HCT116 (cell line): ENCODE results near the gene COQ10A. TPM values are rescaled to one million over a fixed set of nuclear protein-coding genes. Genes with fewer than 3 reads are reported as not detected.

Experiments used
- ATAC-seq: fragments of 200-7000 bp; cut with Tn5 transposase; 2 replicates; pipeline ENCODE4 v1.9.1; 2020; ENCODE audit warnings: mild to moderate bottlenecking, moderate library complexity
- BruUV-seq: library from RNA; stranded (reverse); fragments of 400-500 nt; replicated peaks from 2 replicates; lab custom pipeline; 2021; lab: Mats Ljungman, UMichigan
- CTCF ChIA-PET: fragments of 300-600 bp; sonication (Branson Sonifier 250); formaldehyde crosslinking; loops from one replicate; lab custom pipeline; 2021; ENCODE audit warnings: antibody characterized with exemption; lab: Charles Lee
- POLR2A ChIA-PET: fragments of 300-600, 350-600 bp; sonication (Branson Sonifier 250); formaldehyde crosslinking; loops from one replicate; lab custom pipeline; 2021; ENCODE audit warnings: antibody characterized with exemption; lab: Charles Lee
- RAD21 ChIA-PET, 2 experiments: fragments of 300-600 bp; sonication (Branson Sonifier 250); formaldehyde crosslinking; loops; one replicate each; lab custom pipeline; 2023; ENCODE audit warnings: low total read pairs in 2 of 2; ENCODE audit not compliant: uncharacterized antibody in 2 of 2, unreplicated experiment in 2 of 2, low non-redundant PET in 1 of 2; lab: Charles Lee
- DNase-seq: peaks from one replicate; pipeline ENCODE4 v3.0.0-alpha.2; 2010; ENCODE audit warnings: low read depth, low spot score
- H2AFZ ChIP-seq: fragments of 200-600 bp; shearing (Covaris generic), sonication (generic); 2 replicates; pipeline ENCODE4 v1.6.1; 2017; ENCODE audit warnings: low read depth, mixed run types, mixed read lengths, antibody characterized with exemption, low read length; ENCODE audit not compliant: poor library complexity, severe bottlenecking
- H3K27ac ChIP-seq: 2 replicates; pipeline ENCODE4 v1.5.1; 2012; ENCODE audit warnings: low read depth, low read length
- H3K27me3 ChIP-seq: fragments of 200-600 bp; sonication (generic); 2 replicates; pipeline ENCODE4 v1.6.1; 2016; ENCODE audit warnings: mixed run types, low read length, mixed read lengths; ENCODE audit not compliant: insufficient read depth
- H3K36me3 ChIP-seq, 2 experiments: fragments of 200-500 bp in 1 of 2; fragments of 200-600 bp in 1 of 2; sonication (Bioruptor generic) in 1 of 2; sonication (generic) in 1 of 2; 2 replicates each; pipeline versions ENCODE4 v1.5.1 to v1.6.1; 2014 to 2016; ENCODE audit warnings: low read length in 2 of 2, inconsistent platforms in 1 of 2, mixed read lengths in 1 of 2, mixed run types in 1 of 2; ENCODE audit not compliant: insufficient read depth in 2 of 2, control insufficient read depth in 1 of 2
- H3K4me1 ChIP-seq, 2 experiments: fragments of 200-600 bp in 1 of 2; sonication (generic) in 1 of 2; 2 replicates each; pipeline versions ENCODE4 v1.5.1 to v1.6.1; 2012 to 2017; ENCODE audit warnings: low read length in 2 of 2, inconsistent platforms in 1 of 2, mild to moderate bottlenecking in 1 of 2, mixed read lengths in 1 of 2, mixed run types in 1 of 2, moderate library complexity in 1 of 2; ENCODE audit not compliant: insufficient read depth in 2 of 2, control insufficient read depth in 1 of 2
- H3K4me2 ChIP-seq: fragments of 200-600 bp; sonication (generic); 2 replicates; pipeline ENCODE4 v1.6.1; 2017; ENCODE audit warnings: mixed run types, low read length, mixed read lengths
- H3K4me3 ChIP-seq, 2 experiments: fragments of 200-600 bp in 1 of 2; sonication (generic) in 1 of 2; replicated peaks in 1 of 2; 2 replicates each; pipeline ENCODE4 v1.5.1; 2011 to 2016; ENCODE audit warnings: low read length in 2 of 2, control low read depth in 1 of 2, low read depth in 1 of 2, mild to moderate bottlenecking in 1 of 2, mixed read lengths in 1 of 2, mixed run types in 1 of 2
- H3K79me2 ChIP-seq: fragments of 200-600 bp; sonication (generic); 2 replicates; pipeline ENCODE4 v1.6.1; 2017; ENCODE audit warnings: mild to moderate bottlenecking, mixed run types, low read length, moderate library complexity, mixed read lengths; ENCODE audit not compliant: insufficient read depth
- H3K9ac ChIP-seq: fragments of 200-600 bp; sonication (generic); 2 replicates; pipeline ENCODE4 v1.6.1; 2016; ENCODE audit warnings: low read length, mixed read lengths
- H3K9me2 ChIP-seq: fragments of 200-600 bp; sonication (generic), shearing (Covaris generic); 2 replicates; pipeline ENCODE4 v1.6.1; 2017; ENCODE audit warnings: mixed run types, mild to moderate bottlenecking, moderate library complexity; ENCODE audit not compliant: insufficient read depth
- H3K9me3 ChIP-seq, 2 experiments: fragments of 200-500 bp in 1 of 2; fragments of 200-600 bp in 1 of 2; sonication (Bioruptor generic) in 1 of 2; sonication (generic) in 1 of 2; 2 replicates each; pipeline ENCODE4 v1.6.1; 2014 to 2017; ENCODE audit warnings: low read length in 2 of 2, mixed read lengths in 2 of 2, inconsistent platforms in 1 of 2, low read depth in 1 of 2, mild to moderate bottlenecking in 1 of 2, mixed run types in 1 of 2, moderate library complexity in 1 of 2; ENCODE audit not compliant: control insufficient read depth in 1 of 2, insufficient read depth in 1 of 2
- H4K20me1 ChIP-seq: fragments of 200-600 bp; sonication (generic), shearing (Covaris generic); 2 replicates; pipeline ENCODE4 v1.6.1; 2017; ENCODE audit warnings: mixed run types, mild to moderate bottlenecking, moderate library complexity; ENCODE audit not compliant: insufficient read depth
- CBX3 ChIP-seq: IDR thresholded peaks from 2 replicates; pipeline ENCODE4 v1.6.1; 2012; ENCODE audit warnings: low read depth
- CEBPB ChIP-seq: IDR thresholded peaks from 2 replicates; pipeline ENCODE4 v1.6.1; 2012; ENCODE audit warnings: low read depth
- EZH2 ChIP-seq: fragments of 200-600 bp; sonication (generic); IDR thresholded peaks from 2 replicates; pipeline ENCODE4 v1.6.1; 2017; ENCODE audit warnings: antibody characterized with exemption, mixed run types
- EZH2phosphoT487 ChIP-seq: fragments of 200-600 bp; IDR thresholded peaks from 2 replicates; pipeline ENCODE4 v1.6.1; 2018; ENCODE audit warnings: antibody characterized with exemption, borderline replicate concordance
- FOSL1 ChIP-seq: IDR thresholded peaks from 2 replicates; pipeline ENCODE4 v1.6.1; 2012; ENCODE audit warnings: low read depth
- JUND ChIP-seq: IDR thresholded peaks from 2 replicates; pipeline ENCODE4 v1.6.1; 2012
- POLR2A ChIP-seq: IDR thresholded peaks from 2 replicates; pipeline ENCODE4 v1.7.0; 2011; ENCODE audit warnings: borderline replicate concordance; ENCODE audit not compliant: insufficient read depth, insufficient read length; ENCODE audit errors: extremely low read depth
- POLR2AphosphoS5 ChIP-seq: IDR thresholded peaks from 2 replicates; pipeline ENCODE4 v1.6.1; 2011; ENCODE audit warnings: mild to moderate bottlenecking, low read depth, low read length, moderate library complexity
- RAD21 ChIP-seq: IDR thresholded peaks from 2 replicates; pipeline ENCODE4 v1.6.1; 2012; ENCODE audit warnings: low read depth, mild to moderate bottlenecking
- SIN3A ChIP-seq: IDR thresholded peaks from 2 replicates; pipeline ENCODE4 v1.6.1; 2012; ENCODE audit warnings: low read depth
- SRF ChIP-seq: IDR thresholded peaks from 2 replicates; pipeline ENCODE4 v1.6.1; 2012; ENCODE audit warnings: low read depth
- ZFX ChIP-seq: fragments of 450-650 bp; IDR thresholded peaks from 2 replicates; pipeline ENCODE4 v1.6.1; 2017
- intact Hi-C: fragments of 100-400 bp; cut with micrococcal nuclease; formaldehyde crosslinking; loops from 2 replicates; pipeline ENCODE4 v1.10.0; 2022
- total RNA-seq: library from RNA; stranded (reverse); gene quantifications from one replicate; pipeline ENCODE4 v1.2.1, GENCODE V29; 2021; ENCODE audit not compliant: unreplicated experiment
- TF ChIP-seq, protein P1 (sequence below): IDR thresholded peaks from 2 replicates; pipeline ENCODE4 v1.6.1; 2012; ENCODE audit warnings: low read depth
- TF ChIP-seq, protein P2 (sequence below): IDR thresholded peaks from 2 replicates; pipeline ENCODE4 v1.6.1; 2012
- TF ChIP-seq, protein P3 (sequence below), 3 experiments: fragments of 200-600 bp in 1 of 3; sonication (generic) in 1 of 3; IDR thresholded peaks in 2 of 3; conservative IDR thresholded peaks in 1 of 3; 2 replicates each; pipeline ENCODE4 v1.5.1; 2012 to 2017; ENCODE audit warnings: low read depth in 2 of 3, low read length in 2 of 3, antibody characterized with exemption in 1 of 3, borderline replicate concordance in 1 of 3, control low read depth in 1 of 3, mild to moderate bottlenecking in 1 of 3, mixed read lengths in 1 of 3, mixed run types in 1 of 3, moderate library complexity in 1 of 3; ENCODE audit not compliant: insufficient read depth in 1 of 3
- TF ChIP-seq, protein P4 (sequence below): IDR thresholded peaks from 2 replicates; pipeline ENCODE4 v1.6.1; 2012

The COQ10A gene
- total RNA-seq, 1 experiment from 2014 or later, result 11.7 TPM

DNA sequence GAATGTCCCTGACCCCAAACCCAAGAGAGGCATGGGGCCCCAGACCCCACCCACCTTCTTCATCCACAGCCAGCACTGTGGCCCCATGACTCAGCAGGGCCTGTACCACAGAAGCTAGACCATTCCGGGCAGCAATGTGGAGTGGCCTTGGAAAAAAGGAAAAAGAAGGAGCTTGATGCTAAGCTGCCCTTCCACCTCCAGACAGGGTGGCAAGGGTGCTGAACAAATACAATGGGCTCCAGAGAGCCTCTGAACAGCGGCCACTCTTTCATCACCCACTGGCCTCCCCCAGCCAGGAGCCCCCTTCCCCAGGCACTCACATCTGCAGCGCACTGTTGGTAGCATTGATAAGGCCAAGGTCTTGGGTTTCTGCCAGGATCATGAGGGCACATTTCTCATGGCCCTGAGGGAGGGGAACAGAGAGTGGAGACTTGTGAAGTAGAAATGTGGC lies 23.0 kb upstream of the COQ10A start:
- no peak overlapping the region for H3K4me3 ChIP-seq
- ChIA-PET RAD21 (no interaction called here), CTCF (no interaction called here), POLR2A (no interaction called here)
- H3K27me3 ChIP-seq, result no peaks in the 10 kb centered on the region
- H3K4me1 ChIP-seq, result no peaks in the 10 kb centered on the region
- H3K4me2 ChIP-seq, result no peak overlapping the region
- ATAC-seq, result no peak
- TF ChIP-seq FOSL1, result no peak
- TF ChIP-seq CEBPB, result no peak
- TF ChIP-seq, protein P1, sequence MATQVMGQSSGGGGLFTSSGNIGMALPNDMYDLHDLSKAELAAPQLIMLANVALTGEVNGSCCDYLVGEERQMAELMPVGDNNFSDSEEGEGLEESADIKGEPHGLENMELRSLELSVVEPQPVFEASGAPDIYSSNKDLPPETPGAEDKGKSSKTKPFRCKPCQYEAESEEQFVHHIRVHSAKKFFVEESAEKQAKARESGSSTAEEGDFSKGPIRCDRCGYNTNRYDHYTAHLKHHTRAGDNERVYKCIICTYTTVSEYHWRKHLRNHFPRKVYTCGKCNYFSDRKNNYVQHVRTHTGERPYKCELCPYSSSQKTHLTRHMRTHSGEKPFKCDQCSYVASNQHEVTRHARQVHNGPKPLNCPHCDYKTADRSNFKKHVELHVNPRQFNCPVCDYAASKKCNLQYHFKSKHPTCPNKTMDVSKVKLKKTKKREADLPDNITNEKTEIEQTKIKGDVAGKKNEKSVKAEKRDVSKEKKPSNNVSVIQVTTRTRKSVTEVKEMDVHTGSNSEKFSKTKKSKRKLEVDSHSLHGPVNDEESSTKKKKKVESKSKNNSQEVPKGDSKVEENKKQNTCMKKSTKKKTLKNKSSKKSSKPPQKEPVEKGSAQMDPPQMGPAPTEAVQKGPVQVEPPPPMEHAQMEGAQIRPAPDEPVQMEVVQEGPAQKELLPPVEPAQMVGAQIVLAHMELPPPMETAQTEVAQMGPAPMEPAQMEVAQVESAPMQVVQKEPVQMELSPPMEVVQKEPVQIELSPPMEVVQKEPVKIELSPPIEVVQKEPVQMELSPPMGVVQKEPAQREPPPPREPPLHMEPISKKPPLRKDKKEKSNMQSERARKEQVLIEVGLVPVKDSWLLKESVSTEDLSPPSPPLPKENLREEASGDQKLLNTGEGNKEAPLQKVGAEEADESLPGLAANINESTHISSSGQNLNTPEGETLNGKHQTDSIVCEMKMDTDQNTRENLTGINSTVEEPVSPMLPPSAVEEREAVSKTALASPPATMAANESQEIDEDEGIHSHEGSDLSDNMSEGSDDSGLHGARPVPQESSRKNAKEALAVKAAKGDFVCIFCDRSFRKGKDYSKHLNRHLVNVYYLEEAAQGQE, result no peak
- TF ChIP-seq RAD21, result no peak
- TF ChIP-seq, protein P2, sequence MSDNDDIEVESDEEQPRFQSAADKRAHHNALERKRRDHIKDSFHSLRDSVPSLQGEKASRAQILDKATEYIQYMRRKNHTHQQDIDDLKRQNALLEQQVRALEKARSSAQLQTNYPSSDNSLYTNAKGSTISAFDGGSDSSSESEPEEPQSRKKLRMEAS, result no peak
- TF ChIP-seq POLR2A, result no peak
- TF ChIP-seq SRF, result no peak
- no peak for TF ChIP-seq EZH2
- no peak for TF ChIP-seq SIN3A
- no peak for TF ChIP-seq EZH2phosphoT487
- TF ChIP-seq CBX3, result no peak
- TF ChIP-seq ZFX, result no peak
- TF ChIP-seq POLR2AphosphoS5, result no peak
- no peak for TF ChIP-seq JUND
- TF ChIP-seq, protein P3, sequence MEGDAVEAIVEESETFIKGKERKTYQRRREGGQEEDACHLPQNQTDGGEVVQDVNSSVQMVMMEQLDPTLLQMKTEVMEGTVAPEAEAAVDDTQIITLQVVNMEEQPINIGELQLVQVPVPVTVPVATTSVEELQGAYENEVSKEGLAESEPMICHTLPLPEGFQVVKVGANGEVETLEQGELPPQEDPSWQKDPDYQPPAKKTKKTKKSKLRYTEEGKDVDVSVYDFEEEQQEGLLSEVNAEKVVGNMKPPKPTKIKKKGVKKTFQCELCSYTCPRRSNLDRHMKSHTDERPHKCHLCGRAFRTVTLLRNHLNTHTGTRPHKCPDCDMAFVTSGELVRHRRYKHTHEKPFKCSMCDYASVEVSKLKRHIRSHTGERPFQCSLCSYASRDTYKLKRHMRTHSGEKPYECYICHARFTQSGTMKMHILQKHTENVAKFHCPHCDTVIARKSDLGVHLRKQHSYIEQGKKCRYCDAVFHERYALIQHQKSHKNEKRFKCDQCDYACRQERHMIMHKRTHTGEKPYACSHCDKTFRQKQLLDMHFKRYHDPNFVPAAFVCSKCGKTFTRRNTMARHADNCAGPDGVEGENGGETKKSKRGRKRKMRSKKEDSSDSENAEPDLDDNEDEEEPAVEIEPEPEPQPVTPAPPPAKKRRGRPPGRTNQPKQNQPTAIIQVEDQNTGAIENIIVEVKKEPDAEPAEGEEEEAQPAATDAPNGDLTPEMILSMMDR (IDR thresholded peaks at IDR 0.05 in 2 of 3, conservative IDR thresholded peaks at IDR 0.05 in 1 of 3; ENCODE audit: borderline replicate concordance in 1 of 3, insufficient read depth in 1 of 3, low read depth in 2 of 3, low read length in 2 of 3), result no peak
- TF ChIP-seq, protein P4, sequence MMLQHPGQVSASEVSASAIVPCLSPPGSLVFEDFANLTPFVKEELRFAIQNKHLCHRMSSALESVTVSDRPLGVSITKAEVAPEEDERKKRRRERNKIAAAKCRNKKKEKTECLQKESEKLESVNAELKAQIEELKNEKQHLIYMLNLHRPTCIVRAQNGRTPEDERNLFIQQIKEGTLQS, result no peak
- intact Hi-C loops, result no loop called here
- no peaks in the 10 kb centered on the region for H3K9me3 ChIP-seq
- H4K20me1 ChIP-seq, result no peaks in the 10 kb centered on the region
- H3K27ac ChIP-seq, result no peak overlapping the region
- no peak overlapping the region for H3K9ac ChIP-seq
- no peaks in the 10 kb centered on the region for H3K79me2 ChIP-seq
- DNase-seq, result no peak
- peaks cover 39 to 49% of the 10 kb centered on the region in 2 experiments for H3K36me3 ChIP-seq
- BruUV-seq, result no TSS peak
- no peaks in the 10 kb centered on the region for H3K9me2 ChIP-seq
- H2AFZ ChIP-seq, result no peak overlapping the region
